ENCODE results near the gene CD72. TPM values are rescaled to one million over a fixed set of nuclear protein-coding genes. Genes with fewer than 3 reads are reported as not detected.

The CD72 gene
- total RNA-seq, 1 donor from 2014 or later: 5.6 TPM

DNA sequence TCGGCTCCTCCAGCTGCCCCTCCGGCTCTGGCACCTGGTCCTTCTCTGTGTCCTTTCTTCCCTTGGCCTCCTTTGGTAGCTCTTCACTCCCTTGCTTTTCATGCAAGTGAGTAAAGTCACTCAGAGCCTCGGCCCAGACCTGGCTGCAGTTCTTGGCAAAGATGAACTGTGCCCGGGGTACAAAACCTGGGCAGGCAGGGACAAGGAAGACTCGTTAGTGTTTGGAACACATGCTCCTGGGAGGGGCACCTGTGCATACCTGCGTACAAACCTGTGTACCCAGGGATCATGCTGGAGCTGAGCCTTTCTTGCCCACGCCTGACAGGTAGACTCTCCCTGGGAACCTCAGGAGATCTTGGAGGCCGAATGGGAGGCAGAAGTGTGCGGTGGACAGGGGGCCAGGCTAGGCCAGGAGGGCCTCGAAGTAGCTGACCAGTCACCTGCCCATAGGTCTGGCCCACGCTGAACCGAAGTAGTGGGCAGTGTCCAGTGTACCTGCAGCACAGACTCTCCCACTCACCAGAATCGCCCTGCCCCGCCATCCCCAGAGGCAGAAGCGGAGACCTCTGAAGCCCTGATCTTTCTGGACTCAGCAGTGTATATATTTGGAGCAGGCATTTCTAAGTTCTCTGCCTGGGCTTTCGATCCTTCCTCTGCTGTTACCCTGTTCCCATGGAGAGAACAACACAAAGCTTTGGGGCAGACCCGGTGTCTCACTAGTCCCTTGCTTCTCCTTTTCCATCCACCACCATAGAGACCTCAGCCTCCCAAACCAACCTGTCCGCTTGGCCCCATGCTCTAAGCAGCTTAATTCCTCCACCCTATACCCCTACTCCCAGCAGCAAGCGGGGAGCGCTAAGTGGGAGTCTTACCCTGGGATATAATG is 55.1 kb downstream of the CD72 start:
- DNase-seq (ENCODE audit: extremely low spot score in 2 of 2): no peak
- no peak for TF ChIP-seq POLR2AphosphoS5 (IDR thresholded peaks at IDR 0.05; ENCODE audit: insufficient read depth in 1 of 2, low read depth in 1 of 2)
- TF ChIP-seq POLR2A (IDR thresholded peaks at IDR 0.05): no peak
- TF ChIP-seq, protein P1, sequence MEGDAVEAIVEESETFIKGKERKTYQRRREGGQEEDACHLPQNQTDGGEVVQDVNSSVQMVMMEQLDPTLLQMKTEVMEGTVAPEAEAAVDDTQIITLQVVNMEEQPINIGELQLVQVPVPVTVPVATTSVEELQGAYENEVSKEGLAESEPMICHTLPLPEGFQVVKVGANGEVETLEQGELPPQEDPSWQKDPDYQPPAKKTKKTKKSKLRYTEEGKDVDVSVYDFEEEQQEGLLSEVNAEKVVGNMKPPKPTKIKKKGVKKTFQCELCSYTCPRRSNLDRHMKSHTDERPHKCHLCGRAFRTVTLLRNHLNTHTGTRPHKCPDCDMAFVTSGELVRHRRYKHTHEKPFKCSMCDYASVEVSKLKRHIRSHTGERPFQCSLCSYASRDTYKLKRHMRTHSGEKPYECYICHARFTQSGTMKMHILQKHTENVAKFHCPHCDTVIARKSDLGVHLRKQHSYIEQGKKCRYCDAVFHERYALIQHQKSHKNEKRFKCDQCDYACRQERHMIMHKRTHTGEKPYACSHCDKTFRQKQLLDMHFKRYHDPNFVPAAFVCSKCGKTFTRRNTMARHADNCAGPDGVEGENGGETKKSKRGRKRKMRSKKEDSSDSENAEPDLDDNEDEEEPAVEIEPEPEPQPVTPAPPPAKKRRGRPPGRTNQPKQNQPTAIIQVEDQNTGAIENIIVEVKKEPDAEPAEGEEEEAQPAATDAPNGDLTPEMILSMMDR (IDR thresholded peaks at IDR 0.05): no peak
- H3K4me1 ChIP-seq: peaks cover 19% of the 10 kb centered on the region
- peak overlapping the region; percentile 20 for H3K27ac ChIP-seq
- peaks cover 0 to 8% of the 10 kb centered on the region in 2 donors for H3K36me3 ChIP-seq
- peak overlapping the region in 1 of 2 donors; percentile 6 for H3K4me3 ChIP-seq
- H3K27me3 ChIP-seq: no peaks in the 10 kb centered on the region
- intact Hi-C loops (cut with DNase I): no loop called here
- no peaks in the 10 kb centered on the region for H3K9me3 ChIP-seq

DNA sequence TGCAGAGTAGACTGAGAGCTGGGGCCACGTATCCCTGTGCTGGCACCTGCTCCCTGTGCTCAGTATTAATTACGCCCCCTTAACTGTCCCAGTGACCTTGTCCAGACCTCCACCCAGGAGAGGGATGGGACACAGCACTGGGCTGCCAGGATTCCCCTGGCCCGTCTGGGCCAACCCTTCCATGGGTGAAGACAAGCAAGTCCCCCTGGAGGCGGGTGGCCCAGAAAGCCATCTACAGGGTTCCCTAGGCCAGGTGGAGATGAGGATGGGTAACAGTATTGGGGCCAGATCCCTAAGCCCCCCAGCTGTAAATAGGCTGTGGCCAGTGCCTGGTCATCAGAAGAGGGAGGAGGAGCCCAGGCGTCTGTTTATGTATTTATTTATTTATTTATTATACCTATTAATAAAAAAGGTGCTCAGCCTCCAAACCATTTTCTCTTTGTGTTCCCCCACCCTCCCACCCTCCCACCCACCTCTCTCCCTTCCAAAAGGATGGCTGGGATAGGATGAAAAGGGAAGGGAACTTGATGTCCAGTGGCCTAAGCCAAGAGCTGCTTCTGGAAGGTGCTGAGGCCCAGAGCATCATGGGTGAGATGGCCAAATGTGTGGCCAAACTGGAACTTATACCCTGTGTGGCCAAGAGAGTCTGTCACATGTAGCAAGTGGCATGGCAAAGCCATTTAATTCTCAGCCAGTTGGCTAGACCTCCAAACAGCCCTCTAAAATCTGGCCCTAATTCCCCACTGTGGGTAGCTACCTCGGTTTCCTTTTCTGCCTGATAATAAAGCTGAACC is 56.5 kb downstream of the CD72 start:
- Histone ChIP-seq H3K9me3 (no peaks in the 10 kb centered on the region), H3K36me3 (peaks cover 0 to 20% of the 10 kb centered on the region in 2 donors), H3K27ac (no peak overlapping the region), H3K4me1 (peaks cover 19% of the 10 kb centered on the region), H3K4me3 (no peak overlapping the region), H3K27me3 (no peaks in the 10 kb centered on the region)
- TF ChIP-seq POLR2A (IDR thresholded peaks at IDR 0.05) (no peak), POLR2AphosphoS5 (IDR thresholded peaks at IDR 0.05; ENCODE audit: insufficient read depth in 1 of 2, low read depth in 1 of 2) (no peak)
- TF ChIP-seq, protein P1 (IDR thresholded peaks at IDR 0.05): no peak
- no peak for DNase-seq (ENCODE audit: extremely low spot score in 2 of 2)
- intact Hi-C loops (cut with DNase I): no loop called here

DNA sequence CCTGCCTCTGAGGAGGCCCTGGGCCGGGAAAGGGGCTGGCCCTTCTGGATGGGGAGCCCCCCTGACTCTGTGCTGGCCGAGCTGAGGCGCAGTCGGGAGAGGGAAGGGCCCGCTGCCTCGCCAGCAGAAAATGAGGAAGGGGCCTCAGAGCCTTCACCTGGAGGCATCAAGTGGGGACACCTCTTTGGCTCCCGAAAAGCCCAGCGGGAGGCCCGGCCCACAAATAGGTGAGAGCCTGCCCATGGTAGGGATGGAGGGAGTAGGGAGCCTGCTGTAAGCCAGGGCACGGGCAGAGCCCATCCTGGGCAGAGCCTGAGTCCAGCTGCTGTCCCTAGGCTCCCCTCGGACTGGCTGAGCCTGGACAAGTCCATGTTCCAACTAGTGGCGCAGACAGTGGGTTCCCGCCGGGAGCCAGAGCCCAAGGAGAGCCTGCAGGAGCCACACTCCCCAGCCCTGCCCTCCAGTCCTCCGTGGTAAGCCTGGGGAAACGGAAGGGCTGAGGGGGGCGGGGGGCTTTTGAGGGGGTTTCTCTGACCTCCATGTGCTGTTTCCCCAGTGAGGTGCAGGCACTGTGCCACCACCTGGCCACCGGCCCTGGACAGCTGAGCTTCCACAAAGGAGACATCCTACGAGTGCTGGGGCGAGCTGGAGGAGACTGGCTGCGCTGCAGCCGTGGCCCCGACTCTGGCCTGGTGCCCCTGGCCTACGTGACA is 57.4 kb downstream of the CD72 start:
- Histone ChIP-seq H3K27me3 (no peaks in the 10 kb centered on the region), H3K27ac (no peak overlapping the region), H3K4me3 (no peak overlapping the region), H3K36me3 (peaks cover 0 to 28% of the 10 kb centered on the region in 2 donors), H3K4me1 (peaks cover 19% of the 10 kb centered on the region), H3K9me3 (no peaks in the 10 kb centered on the region)
- DNase-seq (ENCODE audit: extremely low spot score in 2 of 2): no peak
- intact Hi-C loops (cut with DNase I): no loop called here
- TF ChIP-seq, protein P1 (IDR thresholded peaks at IDR 0.05): no peak
- TF ChIP-seq POLR2AphosphoS5 (IDR thresholded peaks at IDR 0.05; ENCODE audit: insufficient read depth in 1 of 2, low read depth in 1 of 2) (no peak), POLR2A (IDR thresholded peaks at IDR 0.05) (no peak)

Small RNA genes within 50 kb of the gene (microRNA-seq; reads per million reads assigned to microRNA genes)
- gene MIR4667 (ENCODE audit: borderline number of aligned reads, borderline replicate concordance): 1.4 reads per million

Small RNA genes within 50 kb of the gene (small RNA-seq; reads per million reads assigned to genes)
- not detected for gene MIR4667
- not detected for gene RMRP
- not detected for gene RPS29P17

Other genes starting within 250 kb of the CD72 start
- gene RUSC2, start 128.3 kb downstream of the CD72 start, total RNA-seq: 18.9 TPM
- gene TESK1, start 13.2 kb downstream of the CD72 start, total RNA-seq: 29.7 TPM
- 2.5 TPM for gene SIT1, start 32.5 kb upstream of the CD72 start, total RNA-seq
- gene RMRP, start 39.6 kb upstream of the CD72 start, total RNA-seq: 8,462 TPM
- gene CCDC107, start 39.9 kb upstream of the CD72 start, total RNA-seq: 17.2 TPM
- 1.2 TPM for gene ARHGEF39, start 46.8 kb upstream of the CD72 start, total RNA-seq
- gene CA9, start 55.5 kb upstream of the CD72 start, total RNA-seq: 0.98 TPM
- gene TPM2, start 71.5 kb upstream of the CD72 start, total RNA-seq: 460 TPM
- 268 TPM for gene TLN1, start 113.8 kb upstream of the CD72 start, total RNA-seq
- 35.1 TPM for gene CREB3, start 114.3 kb upstream of the CD72 start, total RNA-seq
- gene GBA2, start 130.8 kb upstream of the CD72 start, total RNA-seq: 77.3 TPM
- 16.2 TPM for gene RGP1, start 130.9 kb upstream of the CD72 start, total RNA-seq
- gene MSMP, start 135.9 kb upstream of the CD72 start, total RNA-seq: not detected
- 17.2 TPM for gene NPR2, start 173.2 kb upstream of the CD72 start, total RNA-seq
- gene SPAG8, start 193.8 kb upstream of the CD72 start, total RNA-seq: not detected
- gene HINT2, start 196.6 kb upstream of the CD72 start, total RNA-seq: 24.1 TPM
- not detected for gene FAM221B, start 210.3 kb upstream of the CD72 start, total RNA-seq
- gene TMEM8B, start 210.8 kb upstream of the CD72 start, total RNA-seq: 11.3 TPM